AG04450 (cell line): ENCODE results near the gene GRIN2C. TPM values are rescaled to one million over a fixed set of nuclear protein-coding genes. Genes with fewer than 3 reads are reported as not detected.

Source experiments
- CTCF ChIA-PET: fragments of 300-600, 350-600 bp; formaldehyde crosslinking; extraction: SDS; loops from one replicate; lab custom pipeline; 2022; ENCODE audit warnings: antibody characterized with exemption, inconsistent platforms; lab: Charles Lee
- POLR2A ChIA-PET: fragments of 350-600 bp; formaldehyde crosslinking; extraction: SDS; loops from one replicate; lab custom pipeline; 2021; ENCODE audit warnings: antibody characterized with exemption, inconsistent platforms; lab: Yijun Ruan, JAX
- DNase-seq: peaks from one replicate; pipeline ENCODE4 v3.0.0-alpha.2; 2011; ENCODE audit warnings: low read depth, low spot score
- H3K27ac ChIP-seq: one replicate; pipeline ENCODE4 v1.5.1; 2012; ENCODE audit warnings: low read depth, low read length, control low read depth
- H3K27me3 ChIP-seq: one replicate; pipeline ENCODE4 v1.6.0; 2012; ENCODE audit warnings: low read length; ENCODE audit not compliant: control insufficient read depth, insufficient read depth
- H3K4me3 ChIP-seq: 2 replicates; pipeline ENCODE4 v1.5.1; 2011; ENCODE audit warnings: mild to moderate bottlenecking, low read depth, low read length, control low read depth
- H3K9me3 ChIP-seq: 2 replicates; pipeline ENCODE4 v1.5.1; 2012; ENCODE audit warnings: low read length; ENCODE audit not compliant: control insufficient read depth, insufficient read depth
- CTCF ChIP-seq: IDR thresholded peaks from 2 replicates; pipeline ENCODE4 v1.5.1; 2011; ENCODE audit warnings: low read depth, low read length, control low read depth, inconsistent platforms
- polyA plus RNA-seq: library from polyadenylated mRNA; depleted of rRNA; stranded (reverse); fragments of >200 nt; gene quantifications from 2 replicates; pipeline ENCODE4 v1.2.3, GENCODE V29; 2011

The GRIN2C gene
- polyA plus RNA-seq, 1 experiment, result not detected

- no peak for TF ChIP-seq CTCF
- H3K9me3 ChIP-seq, result no peaks in the 10 kb centered on the region
- peaks cover 48% of the 10 kb centered on the region for H3K27me3 ChIP-seq
- DNase-seq, result no peak
- ChIA-PET CTCF (interaction anchor here (0.8 kb wide), 1 partner anchor 23 kb away, joined by 3 read pairs; no protein-coding TSS in a partner anchor), POLR2A (no interaction called here)
- H3K27ac ChIP-seq, result no peak overlapping the region
- no peak overlapping the region for H3K4me3 ChIP-seq
Observed at GRCh38 chr17:74888469-74888868, 28.8 kb upstream of the GRIN2C start.

GRCh38 chr17:74883241-74883745, 23.6 kb upstream of the GRIN2C start:
- Histone ChIP-seq H3K9me3 (no peaks in the 10 kb centered on the region), H3K27ac (no peak overlapping the region), H3K4me3 (no peak overlapping the region), H3K27me3 (peaks cover 33% of the 10 kb centered on the region)
- ChIA-PET CTCF (no interaction called here), POLR2A (no interaction called here)
- no peak for TF ChIP-seq CTCF
- DNase-seq, result no peak

GRCh38 chr17:74882517-74883240, 23.0 kb upstream of the GRIN2C start:
- Histone ChIP-seq H3K27me3 (peaks cover 36% of the 10 kb centered on the region), H3K27ac (no peak overlapping the region), H3K4me3 (no peak overlapping the region), H3K9me3 (no peaks in the 10 kb centered on the region)
- ChIA-PET CTCF (no interaction called here), POLR2A (interaction anchor here (1.8 kb wide), 1 partner anchor 10 kb away, joined by 4 read pairs; the partner anchor contains the start of gene FDXR)
- DNase-seq, result no peak
- no peak for TF ChIP-seq CTCF

- POLR2A ChIA-PET, result interaction anchor here (1.8 kb wide), 1 partner anchor 8 kb away, joined by 4 read pairs; the partner anchor contains the start of gene FDXR
- Histone ChIP-seq H3K27ac (no peak overlapping the region), H3K4me3 (no peak overlapping the region), H3K27me3 (peaks cover 33% of the 10 kb centered on the region), H3K9me3 (no peaks in the 10 kb centered on the region)
- no peak for DNase-seq
- TF ChIP-seq CTCF, result no peak
- CTCF ChIA-PET, result interaction anchor here (0.7 to 1.2 kb wide), 3 partner anchors 16 to 320 kb away, joined by 3 read pairs; no protein-coding TSS in a partner anchor
Observed at GRCh38 chr17:74881073-74881472, 21.4 kb upstream of the GRIN2C start.

- Histone ChIP-seq H3K27ac (no peak overlapping the region), H3K9me3 (no peaks in the 10 kb centered on the region), H3K27me3 (peaks cover 33% of the 10 kb centered on the region), H3K4me3 (no peak overlapping the region)
- CTCF ChIA-PET, result no interaction called here
- no peak for TF ChIP-seq CTCF
- POLR2A ChIA-PET, result no interaction called here
- DNase-seq, result no peak
Observed at GRCh38 chr17:74879308-74879707, 19.6 kb upstream of the GRIN2C start.
